Cerebellar cortex (tissue), 1 donor: ENCODE data around the gene STOM.

Experiments
- DNase-seq: peaks from one replicate; pipeline ENCODE4 v3.0.0-alpha.2; 2015; ENCODE audit warnings: low spot score

The STOM gene

DNA sequence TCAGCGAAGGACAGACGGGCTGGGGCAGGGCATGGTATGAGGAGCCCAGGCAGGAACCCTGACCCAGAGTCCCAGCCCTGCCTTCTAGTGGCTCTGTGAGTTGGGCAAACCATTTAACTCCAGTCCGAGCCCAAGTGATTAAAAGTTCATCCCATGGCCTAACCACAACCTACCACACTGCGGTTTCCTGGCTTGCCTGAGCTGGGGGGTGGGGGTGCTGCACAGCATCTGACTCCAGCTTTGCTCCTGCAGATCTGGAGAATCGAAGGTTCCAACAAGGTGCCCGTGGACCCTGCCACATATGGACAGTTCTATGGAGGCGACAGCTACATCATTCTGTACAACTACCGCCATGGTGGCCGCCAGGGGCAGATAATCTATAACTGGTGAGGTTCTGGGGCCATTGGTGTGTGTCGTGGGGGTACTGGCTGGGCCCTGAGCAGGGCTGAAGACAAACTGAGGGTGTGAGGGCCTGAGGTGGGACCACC lies 49.0 kb downstream of the STOM start:
- DNase-seq, result no peak

DNA sequence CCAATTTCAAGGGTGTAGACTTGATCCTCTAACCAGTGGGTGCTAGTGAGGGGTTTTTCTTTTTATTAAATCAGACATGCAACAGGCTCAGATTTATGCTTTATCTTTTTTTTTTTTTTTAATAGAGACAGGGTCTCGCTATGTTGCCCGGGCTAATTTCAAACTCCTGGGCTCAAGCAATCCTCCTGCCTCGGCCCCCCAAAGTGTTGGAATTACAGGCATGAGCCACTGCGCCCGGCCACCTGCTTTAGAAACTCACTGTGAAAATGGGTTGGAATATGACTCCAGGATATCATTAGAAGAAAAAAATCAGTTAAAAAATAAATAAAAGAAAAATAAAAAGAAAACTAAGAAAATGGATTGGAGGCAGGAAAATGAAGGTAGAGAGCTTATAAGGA lies 50.7 kb downstream of the STOM start:
- no peak for DNase-seq

DNA sequence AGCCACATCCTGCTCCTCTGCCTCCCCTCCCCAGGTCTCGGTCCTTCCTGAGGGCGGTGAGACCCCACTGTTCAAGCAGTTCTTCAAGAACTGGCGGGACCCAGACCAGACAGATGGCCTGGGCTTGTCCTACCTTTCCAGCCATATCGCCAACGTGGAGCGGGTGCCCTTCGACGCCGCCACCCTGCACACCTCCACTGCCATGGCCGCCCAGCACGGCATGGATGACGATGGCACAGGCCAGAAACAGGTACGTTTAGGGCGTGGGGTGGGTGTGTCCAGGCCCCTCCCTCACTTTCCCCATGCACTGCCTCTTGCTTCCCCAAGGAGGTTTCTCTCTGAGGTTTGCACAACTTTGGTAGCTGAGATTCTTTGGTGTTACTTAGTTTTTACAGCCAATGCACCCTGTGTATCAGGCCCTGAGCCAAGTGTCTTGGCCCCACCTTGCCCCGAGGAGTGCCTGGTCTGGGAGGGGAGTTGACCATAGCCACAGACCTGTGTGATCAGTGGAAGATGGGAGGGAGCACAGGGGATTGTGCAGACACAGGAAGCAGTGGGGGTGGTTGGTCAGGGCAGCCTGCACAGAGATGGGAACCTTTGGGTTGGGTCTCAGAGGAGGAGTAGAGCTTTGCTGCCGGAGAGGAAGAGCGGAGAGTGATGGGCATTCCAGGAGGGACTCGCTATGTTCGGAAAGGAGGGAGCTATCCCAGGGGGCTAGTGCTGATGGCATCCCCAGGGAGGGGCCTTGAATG lies 51.2 kb downstream of the STOM start:
- DNase-seq, result no peak

DNA sequence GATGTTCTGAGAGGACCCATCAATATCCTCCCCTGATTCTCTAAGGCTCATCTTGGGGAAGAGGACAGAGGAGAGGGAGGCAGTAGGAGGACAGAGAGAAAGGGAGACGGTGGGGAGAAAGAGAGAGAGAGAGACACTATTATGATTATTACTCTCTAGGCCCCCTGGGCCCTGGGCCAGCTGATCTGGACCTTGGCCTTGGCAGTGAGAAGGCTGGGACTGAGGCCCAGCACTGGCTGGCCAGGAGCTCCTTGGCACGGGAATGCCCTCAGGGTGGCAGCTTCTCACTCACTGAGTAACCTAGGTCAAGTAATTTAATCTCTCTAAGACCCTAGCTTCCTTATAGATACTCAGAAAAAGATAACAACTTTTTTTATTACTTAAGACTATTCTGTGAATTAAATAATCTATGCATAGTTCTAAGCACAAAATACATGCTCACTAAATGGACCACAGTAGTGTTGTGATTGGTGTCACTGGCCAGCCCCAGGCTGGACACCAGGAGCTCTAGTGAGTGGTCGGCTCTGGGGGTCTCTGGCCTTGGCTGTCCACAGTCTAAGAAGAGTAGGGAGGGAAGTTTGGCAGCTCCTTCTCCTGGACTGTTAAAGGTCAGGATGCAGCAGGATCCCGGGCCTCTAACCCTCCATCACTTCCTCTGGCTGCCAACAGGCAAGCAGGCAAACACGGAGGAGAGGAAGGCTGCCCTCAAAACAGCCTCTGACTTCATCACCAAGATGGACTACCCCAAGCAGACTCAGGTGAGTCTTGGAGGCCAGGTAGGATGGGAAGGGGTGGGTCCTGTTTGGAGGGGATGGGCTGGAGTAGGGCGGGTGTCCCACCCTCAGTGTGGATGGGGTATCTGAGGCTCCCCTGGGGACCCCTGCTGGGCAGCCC lies 52.1 kb downstream of the STOM start:
- DNase-seq, result no peak

DNA sequence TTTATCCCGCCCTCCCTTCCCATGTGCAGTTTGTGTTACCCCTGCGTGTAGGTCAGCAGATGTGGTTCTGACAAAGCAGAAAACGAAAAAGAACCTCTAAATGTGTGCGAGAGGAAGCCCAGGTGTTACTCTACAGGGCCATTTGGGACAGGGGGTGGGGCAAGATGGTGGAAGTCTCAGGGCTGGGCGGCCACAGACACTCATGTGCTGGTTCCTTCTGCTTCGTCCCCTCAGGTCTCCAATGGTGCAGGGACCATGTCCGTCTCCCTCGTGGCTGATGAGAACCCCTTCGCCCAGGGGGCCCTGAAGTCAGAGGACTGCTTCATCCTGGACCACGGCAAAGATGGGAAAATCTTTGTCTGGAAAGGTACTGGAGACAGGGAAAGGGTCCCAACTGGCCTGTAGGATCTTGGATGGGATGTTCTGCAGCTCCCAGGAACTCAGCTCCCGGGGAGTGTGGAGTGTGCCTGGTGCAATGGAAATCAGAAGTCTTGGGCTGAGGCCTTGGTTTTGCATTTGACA lies 53.1 kb downstream of the STOM start:
- DNase-seq, result no peak

DNA sequence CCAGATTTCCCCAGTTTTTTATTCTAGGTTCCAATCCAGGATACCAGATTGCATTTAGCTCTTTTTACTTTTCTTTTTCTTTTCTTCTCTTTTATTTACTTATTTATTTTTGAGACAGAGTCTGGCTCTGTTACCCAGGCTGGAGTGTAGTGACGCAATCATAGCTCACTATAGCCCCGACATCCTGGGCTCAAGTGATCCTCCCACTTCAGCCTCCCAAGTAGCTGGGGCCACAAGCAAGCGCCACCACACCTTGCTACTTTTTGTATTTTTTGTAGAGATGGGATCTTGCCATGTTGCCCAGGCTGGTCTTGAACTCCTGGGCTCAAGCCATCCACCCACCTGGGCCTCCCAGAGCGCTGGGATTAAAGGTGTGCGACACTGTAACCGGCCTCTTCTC lies 53.7 kb downstream of the STOM start:
- no peak for DNase-seq

DNA sequence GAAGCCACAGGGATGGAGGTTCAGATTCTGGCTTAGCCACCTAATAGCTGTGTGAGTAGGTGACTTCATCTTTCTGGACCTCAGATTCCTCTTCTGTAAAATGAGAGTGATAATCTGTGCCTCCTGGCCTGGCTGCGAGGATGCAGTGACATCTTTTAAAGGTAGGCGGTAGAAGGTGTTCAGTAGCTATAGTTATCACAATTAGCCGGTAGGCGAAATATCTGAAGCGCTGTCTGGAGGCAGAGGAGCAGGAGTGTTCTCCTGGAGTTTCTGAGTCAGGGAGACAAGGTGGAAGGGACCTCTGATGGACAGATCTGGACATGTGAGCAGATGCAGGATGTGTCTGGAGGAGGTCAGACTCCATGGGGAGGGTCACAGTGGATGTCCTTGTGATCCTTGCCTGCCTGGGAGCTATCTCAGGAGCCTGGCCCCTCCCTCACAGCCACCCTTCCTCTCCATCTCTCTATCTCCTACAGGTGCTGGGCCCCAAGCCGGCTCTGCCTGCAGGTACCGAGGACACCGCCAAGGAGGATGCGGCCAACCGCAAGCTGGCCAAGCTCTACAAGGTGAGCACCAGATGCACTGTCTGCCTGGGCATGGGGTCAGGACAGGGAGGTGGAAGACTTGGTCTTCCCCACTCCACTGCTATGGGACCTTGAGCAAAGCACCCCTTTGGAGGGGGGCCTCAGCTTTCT lies 56.4 kb downstream of the STOM start:
- DNase-seq, result no peak

DNA sequence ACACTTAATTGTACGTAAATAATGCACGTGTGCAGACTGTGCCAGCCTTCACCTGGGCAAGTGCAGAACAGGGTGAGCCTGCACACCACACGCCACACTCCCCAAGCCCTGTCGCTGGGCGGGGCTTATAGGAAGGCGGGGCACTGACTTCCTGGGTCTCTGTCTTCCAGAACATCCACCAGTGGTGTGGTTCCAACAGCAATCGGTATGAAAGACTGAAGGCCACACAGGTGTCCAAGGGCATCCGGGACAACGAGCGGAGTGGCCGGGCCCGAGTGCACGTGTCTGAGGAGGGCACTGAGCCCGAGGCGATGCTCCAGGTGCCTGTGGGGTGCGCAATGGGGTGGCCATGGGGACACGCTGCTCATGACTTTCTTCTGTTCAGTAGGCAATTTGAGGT lies 57.9 kb downstream of the STOM start:
- DNase-seq, result no peak

DNA sequence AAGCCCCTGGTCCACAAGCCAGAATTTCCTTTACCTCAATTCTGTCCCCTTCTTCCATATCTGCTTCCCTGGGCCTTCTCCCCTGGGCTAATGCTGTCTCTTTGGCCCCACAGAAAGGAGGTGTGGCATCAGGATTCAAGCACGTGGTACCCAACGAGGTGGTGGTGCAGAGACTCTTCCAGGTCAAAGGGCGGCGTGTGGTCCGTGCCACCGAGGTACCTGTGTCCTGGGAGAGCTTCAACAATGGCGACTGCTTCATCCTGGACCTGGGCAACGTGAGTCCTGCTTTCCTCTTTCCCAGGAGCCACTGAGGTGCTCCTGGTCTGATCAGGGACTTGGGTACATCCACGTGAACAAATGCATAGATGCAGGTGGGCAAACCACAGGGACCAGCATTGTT lies 59.5 kb downstream of the STOM start:
- DNase-seq, result no peak

DNA sequence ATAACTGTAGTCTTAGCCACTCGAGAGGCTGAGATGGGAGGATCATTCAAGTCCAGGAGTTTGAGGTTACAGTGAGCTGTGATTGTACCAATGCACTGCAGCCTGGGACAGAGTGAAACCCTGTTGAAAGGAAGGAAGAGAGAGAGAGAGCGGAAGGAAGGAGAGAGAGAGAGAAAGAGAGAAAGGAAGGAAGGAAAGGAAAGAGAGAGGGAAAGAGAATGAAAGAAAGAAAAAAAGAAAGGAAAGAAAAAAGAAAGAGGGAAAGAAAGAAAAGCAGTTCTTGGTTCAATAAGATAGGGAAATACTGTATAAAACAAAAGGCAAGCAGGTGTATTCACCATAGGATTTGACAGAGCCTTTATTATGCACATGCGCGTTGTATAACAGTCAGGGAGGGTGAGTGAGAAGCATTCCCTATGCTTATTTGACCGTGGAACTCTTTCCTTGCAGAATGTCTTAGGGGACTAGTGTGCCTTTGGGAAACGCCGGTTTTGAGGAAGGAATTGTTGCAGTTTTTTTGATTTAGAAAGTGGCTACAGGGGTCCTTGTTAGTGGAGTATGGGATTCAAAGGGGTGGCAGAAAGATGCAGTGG lies 60.1 kb downstream of the STOM start:
- DNase-seq, result no peak

DNA sequence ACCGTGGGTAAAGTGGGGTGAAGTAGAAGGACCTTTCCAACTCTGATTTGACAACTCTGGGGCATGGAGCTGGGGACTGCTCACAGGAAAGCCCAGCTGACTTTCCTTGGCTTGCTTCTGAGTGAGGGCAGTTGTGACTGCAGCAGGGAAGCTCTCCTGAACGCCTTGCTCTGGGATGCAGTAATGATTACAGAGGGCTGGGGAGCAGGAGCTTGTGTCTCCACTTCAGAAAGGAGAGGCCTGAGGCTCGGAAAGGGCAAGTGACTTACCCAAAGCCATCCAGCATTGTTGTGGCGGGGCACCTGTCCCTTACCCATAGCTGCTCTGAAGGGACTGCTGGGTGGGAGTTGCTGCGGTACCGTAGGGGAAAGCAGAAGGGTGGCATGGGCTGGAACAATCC lies 60.9 kb downstream of the STOM start:
- DNase-seq, result no peak

DNA sequence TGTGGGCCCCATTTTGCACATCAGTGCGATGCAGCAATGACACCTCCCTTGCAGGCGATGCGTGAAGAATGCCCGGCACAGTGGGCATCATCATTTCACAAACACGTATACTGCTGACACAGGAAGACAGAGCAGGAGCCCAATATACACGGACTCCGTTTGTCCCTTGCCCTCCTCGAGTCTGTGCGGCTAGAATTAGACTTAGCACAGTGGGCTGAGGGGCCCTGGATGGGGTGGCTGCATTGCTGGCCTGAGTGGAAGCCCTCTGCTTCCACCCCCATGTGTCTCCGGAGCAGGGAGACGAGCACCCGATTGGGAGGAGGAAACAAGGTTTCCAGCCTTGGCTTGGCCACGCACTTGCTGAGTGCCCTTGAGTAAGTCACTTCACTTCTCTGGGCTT lies 61.3 kb downstream of the STOM start:
- DNase-seq, result no peak

DNA sequence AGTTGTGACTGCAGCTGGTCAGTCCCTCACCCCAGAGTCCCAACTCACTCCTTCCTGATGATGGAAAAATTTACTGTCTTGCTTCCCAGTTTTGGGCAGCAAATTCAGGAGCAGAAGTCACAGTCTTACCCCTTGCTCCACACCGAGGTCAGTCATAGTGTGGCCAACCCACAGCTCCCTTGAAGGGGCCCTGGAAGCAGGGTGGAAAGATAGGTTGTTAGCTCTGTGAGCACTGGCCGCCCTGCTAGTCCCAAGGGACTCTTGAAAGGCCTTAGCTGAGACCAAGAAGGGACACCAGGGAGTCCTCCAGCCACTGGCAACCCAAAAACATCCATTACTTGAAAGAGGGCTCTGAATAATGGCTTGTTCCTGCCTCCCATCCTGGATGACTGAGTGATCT lies 62.1 kb downstream of the STOM start:
- no peak for DNase-seq

DNA sequence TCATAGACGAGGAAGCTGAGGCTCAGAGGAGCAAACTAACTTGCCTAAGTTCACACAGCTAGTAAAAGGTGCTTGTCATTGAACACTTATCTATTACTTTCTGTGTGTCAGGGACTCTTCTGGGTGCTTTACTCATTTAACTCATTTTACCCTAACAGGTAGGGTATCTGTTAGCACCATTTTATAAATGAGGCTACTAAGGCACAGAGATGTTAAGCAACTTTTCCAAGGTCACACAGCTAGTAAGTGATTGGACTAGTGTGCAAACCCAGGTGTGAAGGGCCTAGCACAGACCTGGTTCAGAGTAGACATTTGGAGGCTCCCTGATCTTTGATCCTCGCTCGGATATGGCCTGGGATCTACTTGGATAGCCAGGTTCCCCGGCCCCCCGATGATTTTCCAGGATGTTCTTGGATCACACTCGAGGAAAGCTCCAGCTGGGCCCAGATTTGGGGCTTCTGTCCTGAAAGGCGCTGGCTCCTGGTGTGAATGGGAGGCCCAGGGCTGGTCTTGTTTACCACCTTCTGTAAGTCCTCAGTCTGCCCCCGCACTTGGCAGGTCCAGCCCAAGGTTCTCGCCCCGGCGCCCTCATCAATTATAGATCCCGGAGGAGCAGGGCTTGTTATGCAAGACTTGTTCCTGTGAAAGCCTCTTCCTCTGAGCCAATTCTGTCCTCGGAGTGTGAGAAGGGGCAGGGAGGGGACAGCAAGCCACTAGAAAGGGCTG lies 64.6 kb downstream of the STOM start:
- no peak for DNase-seq

DNA sequence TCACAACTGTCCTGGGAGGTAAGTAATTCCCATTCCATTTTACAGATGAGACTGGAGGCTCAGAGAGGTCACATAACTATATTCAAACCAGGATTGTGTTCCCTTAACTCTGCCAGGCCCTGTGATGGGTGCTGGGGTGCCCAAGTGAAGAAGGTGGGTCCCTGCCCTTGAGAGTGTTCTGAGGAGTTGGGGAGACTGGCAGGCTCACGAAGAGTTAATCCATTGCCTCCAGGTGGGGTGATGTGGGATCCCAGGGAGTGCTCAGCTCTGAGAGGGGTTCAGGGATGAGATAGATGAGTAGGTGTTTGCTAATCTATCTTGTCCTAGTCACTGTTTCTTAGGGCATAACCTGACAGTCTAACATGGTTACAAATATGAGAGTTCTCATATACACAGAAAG lies 65.3 kb downstream of the STOM start:
- DNase-seq, result no peak

DNA sequence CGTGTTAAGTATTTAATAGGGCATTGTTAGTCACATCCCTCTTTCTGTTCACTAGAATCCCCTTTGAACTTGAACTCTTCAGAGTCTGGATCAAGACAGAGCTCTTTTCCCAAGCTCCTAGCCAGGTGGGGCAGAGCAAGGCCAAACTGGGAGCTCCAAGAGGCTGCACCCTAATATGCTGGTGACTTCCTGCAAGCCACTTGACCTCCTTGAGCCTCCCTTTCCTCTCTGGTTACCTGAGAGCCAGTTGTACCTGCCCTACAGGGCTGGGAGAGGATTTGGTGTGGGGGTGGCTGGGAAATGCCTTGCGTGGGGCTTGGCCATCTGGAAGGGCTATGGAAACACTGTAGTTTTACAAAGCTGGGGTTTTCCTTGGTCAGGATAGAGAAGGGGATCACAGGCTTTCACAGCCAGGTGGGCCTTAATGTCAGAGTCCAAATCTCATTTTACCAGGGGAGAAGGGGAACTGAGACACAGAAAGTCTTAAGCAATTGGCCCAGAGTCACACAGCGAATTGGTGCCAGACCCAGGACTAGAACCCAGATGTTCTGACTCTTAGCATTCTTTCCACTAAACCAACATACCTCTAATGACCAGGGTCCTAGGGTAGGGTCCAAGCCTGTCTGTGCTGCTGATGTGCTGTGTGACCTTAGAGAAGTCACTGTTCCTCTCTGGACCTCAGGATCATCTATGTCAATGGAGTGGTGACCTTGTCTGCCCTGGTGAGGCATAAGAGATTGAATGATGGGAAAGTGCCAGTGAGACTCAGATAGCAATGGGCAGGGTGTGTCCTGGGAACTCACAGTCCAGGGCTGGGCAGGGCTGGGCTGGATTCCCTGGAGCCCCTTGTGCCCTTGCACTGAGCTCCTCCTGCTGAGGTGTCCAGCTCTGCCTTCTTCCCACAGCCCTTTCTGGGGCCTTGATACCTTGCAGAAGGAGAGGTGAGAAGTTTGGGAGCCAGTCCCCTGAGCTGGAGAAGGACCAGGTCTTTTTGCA lies 66.3 kb downstream of the STOM start:
- DNase-seq, result no peak

DNA sequence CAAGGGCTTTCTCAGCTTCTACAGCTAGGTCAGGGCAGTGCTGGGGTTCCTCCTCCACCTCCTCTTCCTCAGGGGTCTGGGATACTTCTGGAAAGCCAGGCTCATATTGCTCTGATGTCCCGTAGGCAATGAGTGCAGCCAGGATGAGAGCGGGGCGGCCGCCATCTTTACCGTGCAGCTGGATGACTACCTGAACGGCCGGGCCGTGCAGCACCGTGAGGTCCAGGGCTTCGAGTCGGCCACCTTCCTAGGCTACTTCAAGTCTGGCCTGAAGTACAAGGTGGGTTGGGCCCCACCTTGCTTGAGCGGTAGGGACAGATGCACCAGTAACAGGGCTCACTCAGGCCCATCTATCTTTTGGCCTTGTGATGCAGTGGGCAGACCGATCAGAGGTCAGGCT lies 67.3 kb downstream of the STOM start:
- DNase-seq, result no peak

DNA sequence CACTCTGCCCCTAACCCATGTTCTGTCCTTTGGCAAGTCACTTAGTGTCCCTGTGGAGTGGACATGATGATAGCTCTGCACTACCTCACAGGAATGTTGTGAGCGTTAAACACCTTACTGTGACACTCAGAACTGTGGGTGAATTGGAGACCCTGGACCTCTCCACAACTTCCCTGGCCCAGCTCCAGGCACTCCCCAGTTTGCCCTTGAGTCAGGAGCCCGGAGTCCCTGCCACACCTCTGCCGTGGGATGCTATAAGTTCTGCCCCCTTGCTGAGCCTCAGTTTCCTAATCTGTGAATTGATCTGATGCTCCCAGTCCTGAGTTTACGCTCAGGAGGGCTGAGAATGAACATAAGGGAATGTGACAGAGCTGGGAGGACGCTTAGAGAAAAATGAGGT lies 67.7 kb downstream of the STOM start:
- no peak for DNase-seq

DNA sequence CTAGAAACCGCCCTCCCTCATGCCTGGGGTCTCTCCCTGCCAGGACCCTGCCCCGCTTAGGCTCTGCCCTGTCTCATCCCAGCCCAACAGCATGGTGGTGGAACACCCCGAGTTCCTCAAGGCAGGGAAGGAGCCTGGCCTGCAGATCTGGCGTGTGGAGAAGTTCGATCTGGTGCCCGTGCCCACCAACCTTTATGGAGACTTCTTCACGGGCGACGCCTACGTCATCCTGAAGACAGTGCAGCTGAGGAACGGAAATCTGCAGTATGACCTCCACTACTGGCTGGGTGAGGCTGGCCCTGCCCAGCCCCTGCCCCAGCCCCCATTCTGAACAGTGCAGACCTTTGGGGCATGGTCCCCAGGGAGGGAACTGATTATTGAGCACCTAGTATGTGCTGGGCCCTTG lies 68.2 kb downstream of the STOM start:
- no peak for DNase-seq
